ENCODE data around the gene TMEM271. TPM values are rescaled to one million over a fixed set of nuclear protein-coding genes. Genes with fewer than 3 reads are reported as not detected.

The TMEM271 gene
- total and polyA plus RNA-seq, 4 donors: not detected

- H3K27me3 ChIP-seq (ENCODE audit: control insufficient read depth in 4 of 4, insufficient read depth in 4 of 4, low read length in 3 of 4): no peaks in the 10 kb centered on the region
- no peak overlapping the region for H3K27ac ChIP-seq (ENCODE audit: low read depth in 1 of 2, low read length in 2 of 2)
- H3K9ac ChIP-seq (ENCODE audit: low read depth in 1 of 2, low read length in 2 of 2): no peak overlapping the region
- peaks cover 0 to 2% (median 0%) of the 10 kb centered on the region in 4 donors for H3K9me3 ChIP-seq (ENCODE audit: control insufficient read depth in 4 of 4, low read length in 3 of 4)
- H3K4me3 ChIP-seq (ENCODE audit: low read depth in 1 of 3, low read length in 3 of 3): no peak overlapping the region
- peaks cover 6 to 28% (median 8%) of the 10 kb centered on the region in 4 donors for H3K36me3 ChIP-seq (ENCODE audit: control insufficient read depth in 4 of 4, insufficient read depth in 3 of 4, low read depth in 1 of 4, low read length in 3 of 4)
- no peaks in the 10 kb centered on the region for H3K4me1 ChIP-seq (ENCODE audit: control insufficient read depth in 4 of 4, insufficient read depth in 4 of 4, low read length in 3 of 4)
- 97% methylated on average over 21 of the region's 21 CpGs for WGBS
- no peak for DNase-seq (ENCODE audit: low spot score)
- TF ChIP-seq ATF3 (IDR thresholded peaks at IDR 0.05): no peak
- no peak for TF ChIP-seq FOXA1 (IDR thresholded peaks at IDR 0.05)
- TF ChIP-seq HNF4A (conservative IDR thresholded peaks at IDR 0.05): no peak
- no peak for TF ChIP-seq YY1 (IDR thresholded peaks at IDR 0.05)
- TF ChIP-seq REST (IDR thresholded peaks at IDR 0.05): no peak
- TF ChIP-seq ZBTB33 (IDR thresholded peaks at IDR 0.05): no peak
- no peak for TF ChIP-seq RXRA (IDR thresholded peaks at IDR 0.05)
- TF ChIP-seq EGR1 (IDR thresholded peaks at IDR 0.05; ENCODE audit: low read depth in 2 of 2): no peak
- no peak for TF ChIP-seq MAX (IDR thresholded peaks at IDR 0.05)
- TF ChIP-seq HNF4G (IDR thresholded peaks at IDR 0.05): no peak
- TF ChIP-seq JUND (IDR thresholded peaks at IDR 0.05): no peak
- TF ChIP-seq FOXA2 (IDR thresholded peaks at IDR 0.05): no peak
- TF ChIP-seq SP1 (IDR thresholded peaks at IDR 0.05): no peak
- no peak for TF ChIP-seq TAF1 (conservative IDR thresholded peaks at IDR 0.05)
- TF ChIP-seq GABPA (IDR thresholded peaks at IDR 0.05 in 1 of 2, conservative IDR thresholded peaks at IDR 0.05 in 1 of 2): no peak
- TF ChIP-seq NR2F2 (IDR thresholded peaks at IDR 0.05): no peak
- TF ChIP-seq CTCF (IDR thresholded peaks at IDR 0.05; ENCODE audit: low read depth, low read length, missing input control): no peak
- TF ChIP-seq RAD21 (IDR thresholded peaks at IDR 0.05): no peak
Measured at GRCh38 chr4:537436-538264, 38.4 kb downstream of the TMEM271 start.

Measured in liver (tissue), 9 donors.